CD4-positive, alpha-beta memory T cell (primary cell): ENCODE data around the gene RBBP7. TPM values are rescaled to one million over a fixed set of nuclear protein-coding genes. Genes with fewer than 3 reads are reported as not detected.
A peak's percentile ranks its signal among the peaks of the same experiment; 100 is the strongest.

ENCODE experiments used
- CTCF ChIA-PET: fragments of 350-600 bp; sonication (Branson Sonifier 250); formaldehyde crosslinking; loops from one replicate; lab custom pipeline; 2021; ENCODE audit warnings: inconsistent platforms; ENCODE audit not compliant: partially characterized antibody; lab: Charles Lee
- POLR2A ChIA-PET: fragments of 350-600 bp; sonication (Branson Sonifier 250); formaldehyde crosslinking; loops from one replicate; lab custom pipeline; 2021; ENCODE audit not compliant: partially characterized antibody; lab: Charles Lee
- DNase-seq, 5 donors: peaks; one replicate each; pipeline versions ENCODE4 v3.0.0 to v3.0.0-alpha.2; 2020 to 2022; ENCODE audit warnings: mixed read lengths in 1 of 5
- H3K27ac ChIP-seq: one replicate; pipeline ENCODE4 v1.7.0; 2013; ENCODE audit warnings: low read depth, low read length
- H3K27me3 ChIP-seq: 2 replicates; pipeline ENCODE4 v1.7.0; 2013; ENCODE audit warnings: mild to moderate bottlenecking, low read length, moderate library complexity; ENCODE audit not compliant: insufficient read depth
- H3K36me3 ChIP-seq: 2 replicates; pipeline ENCODE4 v1.7.0; 2013; ENCODE audit warnings: mild to moderate bottlenecking, low read length, moderate library complexity; ENCODE audit not compliant: insufficient read depth
- H3K4me1 ChIP-seq: 2 replicates; pipeline ENCODE4 v1.7.0; 2013; ENCODE audit warnings: mild to moderate bottlenecking, low read length, moderate library complexity; ENCODE audit not compliant: insufficient read depth
- H3K4me3 ChIP-seq, 2 donors: one replicate each; pipeline ENCODE4 v1.7.0; 2013; ENCODE audit warnings: low read length in 2 of 2, mild to moderate bottlenecking in 1 of 2
- H3K9me3 ChIP-seq, 2 donors: one replicate each; pipeline ENCODE4 v1.7.0; 2013; ENCODE audit warnings: low read length in 2 of 2, control low read depth in 1 of 2; ENCODE audit not compliant: control insufficient read depth in 1 of 2
- H3K27ac Mint-ChIP-seq, 7 donors: one replicate each; pipeline ENCODE4 v1.8.0; 2020 to 2021; ENCODE audit warnings: mixed read lengths in 7 of 7, mild to moderate bottlenecking in 6 of 7, inconsistent platforms in 3 of 7, moderate library complexity in 3 of 7
- H3K27me3 Mint-ChIP-seq, 2 donors: one replicate each; pipeline ENCODE4 v1.8.0; 2020 to 2021; ENCODE audit warnings: mixed read lengths in 2 of 2
- H3K36me3 Mint-ChIP-seq, 2 donors: one replicate each; pipeline ENCODE4 v1.8.0; 2020 to 2021; ENCODE audit warnings: mixed read lengths in 2 of 2, inconsistent platforms in 1 of 2, mild to moderate bottlenecking in 1 of 2
- H3K4me1 Mint-ChIP-seq, 4 donors: one replicate each; pipeline ENCODE4 v1.8.0; 2020 to 2021; ENCODE audit warnings: mixed read lengths in 4 of 4, mild to moderate bottlenecking in 1 of 4
- H3K4me3 Mint-ChIP-seq, 8 donors: one replicate each; pipeline ENCODE4 v1.8.0; 2020 to 2021; ENCODE audit warnings: mixed read lengths in 8 of 8, mild to moderate bottlenecking in 7 of 8, moderate library complexity in 6 of 8, inconsistent platforms in 3 of 8
- H3K9me3 Mint-ChIP-seq, 8 donors: one replicate each; pipeline ENCODE4 v1.8.0; 2020 to 2021; ENCODE audit warnings: mixed read lengths in 8 of 8, mild to moderate bottlenecking in 5 of 8, inconsistent platforms in 3 of 8, moderate library complexity in 1 of 8
- intact Hi-C: fragments of 100-400 bp; cut with micrococcal nuclease; formaldehyde crosslinking; loops from one replicate; pipeline ENCODE4 v1.15.1; 2023
- polyA plus RNA-seq, 2 donors: library from polyadenylated mRNA; unstranded; fragments of 300-500 nt; fragmentation: Illumina TruSeq; gene quantifications; one replicate each; pipeline ENCODE4 v1.2.3, GENCODE V29; 2021
- total RNA-seq, 2 experiments: library from RNA; stranded (reverse); gene quantifications; one replicate each; pipeline ENCODE4 v1.2.3, GENCODE V29; 2021

Gene RBBP7
- total and polyA plus RNA-seq, 4 experiments from 2014 or later = 90.5 to 172 (median 112) TPM

GRCh38 chrX:16839219-16839851 lies 30.8 kb downstream of the RBBP7 start:
- H3K27me3 Mint-ChIP-seq = no peaks in the 10 kb centered on the region
- H3K27me3 ChIP-seq = no peaks in the 10 kb centered on the region
- no peaks in the 10 kb centered on the region for H3K9me3 Mint-ChIP-seq
- peak overlapping the region in 3 of 7 donors; percentile 8 to 66 (median 24) for H3K27ac Mint-ChIP-seq
- H3K4me3 Mint-ChIP-seq = no peak overlapping the region
- peaks cover 10% of the 10 kb centered on the region for H3K36me3 ChIP-seq
- H3K9me3 ChIP-seq = no peaks in the 10 kb centered on the region
- no peak overlapping the region for H3K27ac ChIP-seq
- H3K4me3 ChIP-seq = no peak overlapping the region
- H3K4me1 ChIP-seq = no peaks in the 10 kb centered on the region
- no peak for DNase-seq
- peaks cover 67 to 72% of the 10 kb centered on the region in 2 donors for H3K36me3 Mint-ChIP-seq
- ChIA-PET CTCF (interaction anchor here (0.7 kb wide), 1 partner anchor 43 kb away, joined by 4 read pairs; no protein-coding TSS in a partner anchor), POLR2A (no interaction called here)
- H3K4me1 Mint-ChIP-seq = peaks cover 0 to 4% (median 0%) of the 10 kb centered on the region in 4 donors
- intact Hi-C loops = no loop called here

GRCh38 chrX:16838202-16839066 lies 31.7 kb downstream of the RBBP7 start:
- no peaks in the 10 kb centered on the region for H3K27me3 Mint-ChIP-seq
- H3K27me3 ChIP-seq = no peaks in the 10 kb centered on the region
- ChIA-PET POLR2A (no interaction called here), CTCF (interaction anchor here (0.7 kb wide), 1 partner anchor 44 kb away, joined by 4 read pairs; no protein-coding TSS in a partner anchor)
- DNase-seq = no peak
- no peaks in the 10 kb centered on the region for H3K9me3 Mint-ChIP-seq
- no peak overlapping the region for H3K4me3 ChIP-seq
- H3K4me1 ChIP-seq = no peaks in the 10 kb centered on the region
- H3K9me3 ChIP-seq = no peaks in the 10 kb centered on the region
- H3K27ac Mint-ChIP-seq = peak overlapping the region in 2 of 7 donors; percentile 50 to 69
- H3K36me3 ChIP-seq = peaks cover 10% of the 10 kb centered on the region
- H3K4me3 Mint-ChIP-seq = no peak overlapping the region
- intact Hi-C loops = no loop called here
- no peak overlapping the region for H3K27ac ChIP-seq
- H3K36me3 Mint-ChIP-seq = peaks cover 73 to 75% of the 10 kb centered on the region in 2 donors
- H3K4me1 Mint-ChIP-seq = peaks cover 0 to 4% (median 0%) of the 10 kb centered on the region in 4 donors

- CTCF ChIA-PET = no interaction called here
- H3K4me1 ChIP-seq = no peaks in the 10 kb centered on the region
- intact Hi-C loops = no loop called here
- POLR2A ChIA-PET = no interaction called here
- Mint-ChIP-seq H3K9me3 (no peaks in the 10 kb centered on the region), H3K4me1 (no peaks in the 10 kb centered on the region), H3K4me3 (no peak overlapping the region), H3K36me3 (peaks cover 72 to 75% of the 10 kb centered on the region in 2 donors), H3K27ac (peak overlapping the region in 4 of 7 donors; percentile 17 to 83 (median 26)), H3K27me3 (no peaks in the 10 kb centered on the region)
- peaks cover 15% of the 10 kb centered on the region for H3K36me3 ChIP-seq
- no peak overlapping the region for H3K4me3 ChIP-seq
- peak in 1 of 5 donors; percentile 4 for DNase-seq
- no peaks in the 10 kb centered on the region for H3K9me3 ChIP-seq
- H3K27me3 ChIP-seq = no peaks in the 10 kb centered on the region
- no peak overlapping the region for H3K27ac ChIP-seq
Observed at GRCh38 chrX:16836371-16836770, 33.8 kb downstream of the RBBP7 start.

GRCh38 chrX:16834806-16835205 lies 35.4 kb downstream of the RBBP7 start:
- no peaks in the 10 kb centered on the region for H3K9me3 ChIP-seq
- no peak overlapping the region for H3K4me3 ChIP-seq
- Mint-ChIP-seq H3K27me3 (no peaks in the 10 kb centered on the region), H3K4me1 (no peaks in the 10 kb centered on the region), H3K36me3 (peaks cover 64 to 72% of the 10 kb centered on the region in 2 donors), H3K4me3 (no peak overlapping the region), H3K27ac (peak overlapping the region in 1 of 7 donors; percentile 22), H3K9me3 (no peaks in the 10 kb centered on the region)
- no peak for DNase-seq
- no peak overlapping the region for H3K27ac ChIP-seq
- POLR2A ChIA-PET = no interaction called here
- peaks cover 15% of the 10 kb centered on the region for H3K36me3 ChIP-seq
- intact Hi-C loops = no loop called here
- CTCF ChIA-PET = interaction anchor here (1.0 kb wide), 1 partner anchor 65 kb away, joined by 3 read pairs; no protein-coding TSS in a partner anchor
- H3K27me3 ChIP-seq = no peaks in the 10 kb centered on the region
- no peaks in the 10 kb centered on the region for H3K4me1 ChIP-seq

GRCh38 chrX:16832301-16832700 lies 37.9 kb downstream of the RBBP7 start:
- no peaks in the 10 kb centered on the region for H3K4me1 ChIP-seq
- Mint-ChIP-seq H3K36me3 (peaks cover 57 to 58% of the 10 kb centered on the region in 2 donors), H3K4me3 (no peak overlapping the region), H3K27ac (peak overlapping the region in 3 of 7 donors; percentile 60 to 72 (median 62)), H3K27me3 (no peaks in the 10 kb centered on the region), H3K9me3 (no peaks in the 10 kb centered on the region), H3K4me1 (no peaks in the 10 kb centered on the region)
- ChIA-PET POLR2A (no interaction called here), CTCF (interaction anchor here (2.5 kb wide), 1 partner anchor 50 kb away, joined by 5 read pairs; no protein-coding TSS in a partner anchor)
- H3K4me3 ChIP-seq = no peak overlapping the region
- peaks cover 8% of the 10 kb centered on the region for H3K36me3 ChIP-seq
- H3K9me3 ChIP-seq = no peaks in the 10 kb centered on the region
- intact Hi-C loops = no loop called here
- H3K27me3 ChIP-seq = no peaks in the 10 kb centered on the region
- H3K27ac ChIP-seq = no peak overlapping the region
- no peak for DNase-seq

GRCh38 chrX:16828124-16828908 lies 41.8 kb downstream of the RBBP7 start:
- ChIA-PET POLR2A (no interaction called here), CTCF (interaction anchor here (1.2 to 1.4 kb wide), 2 partner anchors 62 to 217 kb away, joined by 4 read pairs; no protein-coding TSS in a partner anchor)
- no peaks in the 10 kb centered on the region for H3K4me1 ChIP-seq
- intact Hi-C loops = no loop called here
- H3K27me3 ChIP-seq = no peaks in the 10 kb centered on the region
- H3K36me3 Mint-ChIP-seq = peaks cover 44 to 48% of the 10 kb centered on the region in 2 donors
- no peaks in the 10 kb centered on the region for H3K9me3 ChIP-seq
- H3K36me3 ChIP-seq = peaks cover 5% of the 10 kb centered on the region
- DNase-seq = no peak
- H3K27ac Mint-ChIP-seq = peak overlapping the region in 1 of 7 donors; percentile 22
- H3K27me3 Mint-ChIP-seq = no peaks in the 10 kb centered on the region
- H3K4me3 Mint-ChIP-seq = no peak overlapping the region
- no peak overlapping the region for H3K27ac ChIP-seq
- H3K4me3 ChIP-seq = no peak overlapping the region
- H3K4me1 Mint-ChIP-seq = peaks cover 0 to 3% (median 0%) of the 10 kb centered on the region in 4 donors
- H3K9me3 Mint-ChIP-seq = no peaks in the 10 kb centered on the region
